Middle frontal gyrus (tissue), 1 donor: ENCODE results near the gene PLA2G4E.

Source experiments
- DNase-seq: peaks from one replicate; pipeline ENCODE4 v3.0.0-alpha.2; 2015; ENCODE audit warnings: low spot score; ENCODE audit errors: extremely low spot score

Gene PLA2G4E

DNA sequence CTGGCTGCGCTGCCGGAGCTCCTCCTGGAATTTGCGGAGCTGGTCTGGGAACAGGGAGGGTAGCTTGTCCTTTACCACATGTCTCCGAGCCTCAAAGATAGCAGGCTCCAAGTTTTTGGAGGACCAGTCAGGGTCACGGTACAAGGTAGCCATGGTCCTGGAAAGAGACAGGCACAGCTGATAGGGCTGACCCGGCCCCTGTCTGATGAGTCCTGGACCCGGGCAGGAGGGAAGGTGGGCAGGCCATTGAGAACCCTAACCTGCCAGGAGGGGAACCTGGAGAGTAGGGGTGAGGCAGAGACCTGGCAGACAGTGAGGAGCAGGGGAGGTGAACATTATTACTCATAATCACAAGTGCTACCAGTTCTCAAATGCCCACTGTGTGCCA, 28.0 kb downstream of the PLA2G4E start:
- no peak for DNase-seq

GRCh38 chr15:41992151-41992802, 28.6 kb downstream of the PLA2G4E start:
- DNase-seq = no peak

- DNase-seq = no peak
Measured at GRCh38 chr15:41990691-41991090, 30.2 kb downstream of the PLA2G4E start.

DNA sequence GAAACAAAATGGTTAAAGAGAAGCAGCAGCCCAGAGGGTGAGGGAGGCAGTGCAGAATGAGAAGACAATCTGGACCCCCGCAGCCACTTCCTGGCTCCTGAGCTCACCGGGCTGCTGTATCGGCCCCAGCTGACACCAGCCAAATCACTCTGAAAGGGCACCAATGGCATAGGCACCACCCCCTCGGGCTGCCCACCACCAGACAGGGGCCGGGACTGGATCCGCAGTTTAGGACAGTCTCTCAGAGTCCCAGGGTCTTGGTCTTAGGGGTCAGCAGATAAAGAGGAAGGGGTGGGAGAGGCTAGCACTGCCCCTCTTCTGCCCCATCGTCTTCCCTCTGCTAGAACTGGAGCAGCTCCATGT, 30.6 kb downstream of the PLA2G4E start:
- no peak for DNase-seq

DNA sequence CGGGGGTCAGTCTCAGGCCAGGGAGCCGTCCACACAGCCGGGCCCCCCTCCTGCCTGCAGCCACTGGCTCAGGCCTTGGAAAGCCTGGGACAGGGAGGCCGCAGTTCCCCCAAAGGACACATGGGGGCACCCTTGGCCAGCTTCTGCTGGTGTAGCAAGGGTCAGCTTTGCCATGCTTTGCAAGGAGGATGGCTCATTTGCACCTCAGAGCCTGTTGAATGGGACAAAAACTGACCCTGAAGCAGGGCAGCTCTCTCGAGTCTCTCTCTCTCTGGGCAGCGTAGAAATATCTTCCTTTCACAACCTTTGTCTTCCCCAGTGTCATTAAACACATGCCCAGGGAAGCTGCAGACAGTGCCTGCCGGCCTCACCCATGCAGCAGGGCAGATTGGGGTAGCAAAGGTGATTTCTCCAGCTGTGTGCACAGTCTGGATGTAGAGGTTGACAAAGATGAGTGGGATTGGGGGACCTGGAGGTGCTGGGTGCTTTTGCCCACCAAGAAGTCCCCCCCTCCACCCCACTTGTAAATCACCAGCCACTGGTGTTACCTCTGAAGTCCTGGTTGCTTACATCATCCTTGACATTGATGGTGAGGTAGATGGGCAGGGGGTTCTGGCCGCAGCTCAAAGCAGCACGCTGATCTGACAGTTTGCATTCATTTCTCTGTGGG, 31.1 kb downstream of the PLA2G4E start:
- DNase-seq = peak; percentile 50

DNA sequence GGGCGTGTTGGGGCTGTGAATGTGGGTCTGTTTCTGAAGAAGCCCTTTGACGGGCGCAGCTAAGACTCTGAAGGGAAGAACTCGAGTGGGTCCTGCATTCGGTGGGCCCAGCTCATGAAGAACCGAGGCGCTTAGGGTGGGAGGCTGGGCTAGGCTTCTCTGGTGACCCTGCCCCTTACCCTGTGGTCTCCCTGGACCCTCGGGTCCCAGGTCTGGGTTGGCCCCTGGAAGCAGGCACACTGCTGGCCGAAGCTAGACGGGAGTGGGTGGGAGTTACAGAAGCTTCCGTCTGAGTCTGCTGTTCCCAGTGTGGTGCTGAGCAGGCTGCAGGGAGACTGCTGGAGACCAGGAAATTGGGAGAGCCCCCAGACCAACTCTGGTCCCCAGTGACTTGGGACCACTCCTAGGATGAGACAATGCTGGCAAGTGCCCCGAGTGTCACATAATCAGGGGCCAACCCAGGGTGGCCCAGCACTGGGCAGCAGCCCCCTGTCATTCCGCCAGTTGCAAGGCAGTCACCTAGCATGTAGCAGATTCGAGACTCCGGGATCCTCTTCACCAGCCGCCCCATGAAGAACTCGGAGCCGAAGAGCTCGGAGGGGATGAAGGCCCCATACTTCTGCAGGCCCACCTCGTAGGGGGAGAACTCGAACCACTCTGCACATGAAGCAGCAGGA, 31.8 kb downstream of the PLA2G4E start:
- DNase-seq = no peak

DNA sequence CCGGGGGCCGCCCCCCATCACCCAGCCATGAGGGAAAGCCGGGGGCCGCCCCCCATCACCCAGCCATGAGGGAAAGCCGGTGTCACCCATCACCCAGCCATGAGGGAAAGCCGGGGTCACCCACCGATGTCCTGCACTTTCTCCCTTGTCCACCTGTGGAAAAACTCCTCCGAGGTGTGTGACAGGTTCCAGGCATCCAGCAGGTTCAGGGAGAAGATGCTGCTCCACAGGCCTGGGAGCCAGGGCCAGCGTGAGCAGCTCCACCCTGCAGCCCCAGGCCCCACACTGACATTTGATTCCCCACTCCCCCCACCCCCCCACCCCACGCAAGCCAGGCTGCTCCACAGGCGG, 32.9 kb downstream of the PLA2G4E start:
- DNase-seq = no peak

DNA sequence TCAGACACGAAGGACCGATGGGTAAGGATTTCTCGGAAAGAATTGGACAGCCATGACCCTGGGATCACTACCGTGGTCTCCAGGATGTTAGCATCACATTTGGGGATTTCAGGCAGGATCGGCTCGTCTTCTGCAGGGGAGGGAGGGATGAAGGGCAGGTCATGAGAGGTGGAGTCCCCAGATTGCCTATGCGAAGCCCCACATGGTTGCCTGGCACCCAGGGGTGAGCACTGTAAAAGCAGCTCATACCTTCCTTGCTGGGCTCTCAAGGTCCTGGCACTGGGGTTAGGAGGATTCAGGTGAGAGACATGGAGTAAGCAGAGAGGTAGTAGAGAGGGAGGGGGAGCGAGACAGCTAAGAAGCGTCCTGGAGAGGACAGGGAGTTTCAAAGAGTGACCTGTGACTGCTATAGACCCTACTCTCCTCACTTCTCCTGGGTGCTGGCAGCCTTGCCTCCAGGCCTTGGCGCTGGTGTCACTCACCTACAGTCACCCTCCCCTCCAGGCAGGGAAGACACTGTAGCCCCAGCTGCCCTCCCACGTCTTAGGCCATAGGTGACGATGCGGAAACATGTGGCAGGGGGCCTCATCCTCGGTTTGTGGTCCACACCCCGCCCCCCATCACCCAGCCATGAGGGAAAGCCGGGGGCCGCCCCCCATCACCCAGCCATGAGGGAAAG, 33.5 kb downstream of the PLA2G4E start:
- no peak for DNase-seq

GRCh38 chr15:41985236-41986160, 35.3 kb downstream of the PLA2G4E start:
- DNase-seq = no peak

GRCh38 chr15:41984622-41985021, 36.2 kb downstream of the PLA2G4E start:
- DNase-seq = no peak

DNA sequence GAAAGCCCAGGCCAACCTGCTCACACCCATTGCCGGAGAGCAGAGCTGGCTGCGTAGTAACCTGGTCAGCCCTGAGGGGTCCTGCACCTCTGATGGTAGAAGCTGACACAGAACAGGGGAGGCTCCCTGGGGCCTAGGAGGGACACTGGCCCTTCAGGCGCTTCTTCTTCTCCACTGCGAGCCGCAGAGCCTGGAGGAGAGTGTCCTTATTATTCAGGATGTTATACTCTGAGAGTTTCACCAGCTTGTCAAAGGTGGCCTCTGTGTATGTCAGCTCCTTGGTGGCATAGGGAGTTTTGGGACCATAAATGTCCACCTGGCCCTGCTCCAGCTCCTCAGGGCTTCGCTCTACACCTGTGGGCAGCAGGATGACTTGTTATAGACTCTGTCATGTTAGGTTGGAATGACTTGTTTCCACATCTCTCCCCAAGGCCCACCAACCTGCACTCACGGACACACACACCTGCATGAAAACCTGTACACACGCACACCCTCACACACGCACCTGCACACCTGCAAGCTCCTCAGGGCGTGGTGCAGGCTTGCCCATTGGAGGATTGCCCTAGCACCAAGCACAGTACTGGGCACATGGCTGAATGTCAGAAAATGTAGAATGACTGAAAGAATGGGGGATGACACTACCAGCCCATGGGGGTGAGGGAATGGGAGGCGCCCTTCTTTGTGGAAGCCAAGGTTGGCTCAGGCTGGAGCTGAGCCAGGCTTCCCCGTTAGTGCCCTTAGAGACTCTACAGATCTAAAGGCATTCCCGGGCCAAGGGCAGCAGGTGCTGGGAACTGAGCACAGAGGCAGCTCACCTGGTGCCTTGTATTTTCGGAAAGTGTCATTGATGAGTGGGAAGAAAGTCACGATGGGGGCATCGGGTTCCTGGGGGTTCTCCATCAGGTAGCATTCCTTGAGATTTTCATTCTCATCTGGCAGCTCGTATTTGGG, 36.9 kb downstream of the PLA2G4E start:
- no peak for DNase-seq

GRCh38 chr15:41983221-41983620, 37.6 kb downstream of the PLA2G4E start:
- DNase-seq = no peak

DNA sequence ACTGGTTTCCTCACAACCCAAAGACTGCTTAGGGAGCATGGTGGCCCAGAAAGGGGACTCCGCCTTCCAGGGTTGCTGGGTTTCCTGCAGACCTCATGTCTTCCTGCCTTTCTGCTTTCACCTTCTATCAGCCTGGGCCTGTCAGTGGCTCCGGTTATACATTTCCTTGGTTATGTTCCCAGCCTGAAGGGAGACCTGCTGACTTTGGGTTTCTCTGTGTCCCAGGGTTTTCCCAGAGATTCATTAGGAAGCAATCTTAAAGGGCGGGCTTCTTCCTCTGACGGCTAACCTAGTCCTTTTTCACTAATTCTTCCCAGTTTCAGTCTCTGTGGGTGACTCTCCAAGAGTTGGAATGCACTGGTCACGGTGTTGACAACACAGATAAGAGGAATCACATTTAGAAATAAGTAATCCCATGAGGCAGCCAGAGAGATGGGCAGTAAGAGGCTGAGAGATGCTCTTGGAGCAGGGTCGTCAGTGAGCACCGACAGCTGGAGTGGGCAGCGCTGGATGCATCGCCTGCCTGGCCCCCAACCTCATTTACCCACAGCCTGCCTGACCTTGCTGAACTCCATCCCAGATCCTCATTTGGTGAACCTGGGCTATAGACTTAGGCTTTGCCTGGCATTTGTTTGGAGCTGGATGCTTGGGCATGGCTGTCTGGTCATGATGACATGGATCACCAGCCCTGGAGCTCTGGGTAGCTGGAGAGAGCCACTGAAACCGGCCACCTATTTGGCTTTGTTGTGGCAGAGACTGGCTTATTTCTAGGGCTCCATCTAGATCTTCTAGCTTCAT, 38.5 kb downstream of the PLA2G4E start:
- DNase-seq = no peak

GRCh38 chr15:41981371-41982132, 39.3 kb downstream of the PLA2G4E start:
- no peak for DNase-seq

DNA sequence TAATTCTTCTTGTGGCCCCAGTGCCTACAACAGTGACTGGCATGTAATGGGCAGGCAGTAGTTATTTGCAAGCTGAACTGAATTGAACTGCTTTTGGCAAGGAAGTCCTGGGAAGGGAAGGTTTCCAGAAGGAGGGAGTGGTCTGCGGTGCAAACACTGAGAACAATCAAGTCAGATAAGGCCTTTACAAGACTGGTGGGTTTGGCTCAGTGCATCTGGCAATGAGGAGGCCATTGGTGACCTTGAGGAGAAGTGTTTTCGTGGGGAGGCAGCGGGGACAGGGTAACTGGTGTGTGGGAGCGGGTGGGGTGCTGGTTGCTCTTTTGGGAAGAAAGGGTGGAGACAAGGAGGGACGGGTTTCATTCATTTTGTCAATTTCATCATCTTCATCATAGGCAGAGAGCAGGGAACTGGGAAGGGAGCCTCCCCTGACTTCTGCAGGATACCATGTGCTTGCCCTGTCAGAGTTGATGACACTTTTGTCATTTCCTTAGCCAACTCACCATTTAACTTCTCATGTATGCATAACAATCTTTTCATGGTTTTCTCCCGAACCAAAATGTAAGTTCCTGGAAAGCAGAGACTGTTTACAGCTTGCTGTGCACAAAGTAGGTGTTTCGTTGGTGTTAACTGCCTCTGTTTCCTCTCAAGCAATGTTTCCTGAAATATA, 40.1 kb downstream of the PLA2G4E start:
- no peak for DNase-seq

DNA sequence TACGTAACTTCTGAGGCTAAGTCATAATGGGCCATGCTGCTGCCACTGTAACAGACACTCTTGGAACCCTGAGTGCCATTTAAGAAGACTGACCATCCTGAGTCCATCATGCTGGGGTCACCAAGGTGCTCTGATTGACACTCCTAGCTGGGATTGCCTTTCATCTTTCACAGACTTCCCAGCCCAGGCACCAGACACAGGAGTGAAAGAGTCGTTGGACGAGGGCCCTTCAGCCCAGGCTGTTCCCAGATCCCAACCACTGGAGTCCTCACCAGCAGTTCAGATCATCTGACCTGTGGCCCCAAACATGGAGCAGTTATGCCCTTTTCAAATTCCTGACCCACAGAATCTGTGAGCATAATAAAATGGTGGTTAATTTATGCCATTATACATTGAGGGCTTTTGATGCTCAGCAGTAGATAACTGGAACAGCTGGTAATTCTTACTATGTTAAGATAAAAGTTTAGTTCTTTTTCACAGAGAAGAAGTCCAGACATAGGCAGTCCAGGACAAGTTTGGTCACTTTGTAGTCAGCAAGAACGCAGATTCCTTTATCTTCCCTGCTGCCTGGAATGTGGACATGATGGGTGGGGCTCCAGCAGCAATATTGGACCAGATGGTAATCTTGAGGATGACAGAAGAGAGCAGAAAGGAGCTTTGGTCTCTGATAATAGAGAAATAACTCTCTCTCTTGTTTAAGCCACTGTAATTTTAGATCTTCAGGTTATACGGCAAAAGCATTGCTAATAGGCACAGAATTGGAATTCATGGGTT, 41.2 kb downstream of the PLA2G4E start:
- no peak for DNase-seq

GRCh38 chr15:41978534-41978933, 42.3 kb downstream of the PLA2G4E start:
- DNase-seq = no peak
